VCaP (cell line): ENCODE data around the gene AP3S1.
"Not testable (repeated sequence)": the region's sequence is repeated elsewhere in the genome, so short reads cannot be mapped to it uniquely, and the experiment has no call there.

Experiments
- H3K27ac ChIP-seq: fragments of 450-650 bp; 2 replicates; pipeline ENCODE4 v1.5.1; 2017
- TF ChIP-seq, protein P1 (sequence below): fragments of 450-650 bp; conservative IDR thresholded peaks from 2 replicates; pipeline ENCODE4 v1.5.1; 2017; ENCODE audit warnings: mild to moderate bottlenecking, moderate library complexity

AP3S1 gene

GRCh38 chr5:115895821-115896220 is 54.1 kb downstream of the AP3S1 start:
- H3K27ac ChIP-seq: no peak overlapping the region
- TF ChIP-seq, protein P1, sequence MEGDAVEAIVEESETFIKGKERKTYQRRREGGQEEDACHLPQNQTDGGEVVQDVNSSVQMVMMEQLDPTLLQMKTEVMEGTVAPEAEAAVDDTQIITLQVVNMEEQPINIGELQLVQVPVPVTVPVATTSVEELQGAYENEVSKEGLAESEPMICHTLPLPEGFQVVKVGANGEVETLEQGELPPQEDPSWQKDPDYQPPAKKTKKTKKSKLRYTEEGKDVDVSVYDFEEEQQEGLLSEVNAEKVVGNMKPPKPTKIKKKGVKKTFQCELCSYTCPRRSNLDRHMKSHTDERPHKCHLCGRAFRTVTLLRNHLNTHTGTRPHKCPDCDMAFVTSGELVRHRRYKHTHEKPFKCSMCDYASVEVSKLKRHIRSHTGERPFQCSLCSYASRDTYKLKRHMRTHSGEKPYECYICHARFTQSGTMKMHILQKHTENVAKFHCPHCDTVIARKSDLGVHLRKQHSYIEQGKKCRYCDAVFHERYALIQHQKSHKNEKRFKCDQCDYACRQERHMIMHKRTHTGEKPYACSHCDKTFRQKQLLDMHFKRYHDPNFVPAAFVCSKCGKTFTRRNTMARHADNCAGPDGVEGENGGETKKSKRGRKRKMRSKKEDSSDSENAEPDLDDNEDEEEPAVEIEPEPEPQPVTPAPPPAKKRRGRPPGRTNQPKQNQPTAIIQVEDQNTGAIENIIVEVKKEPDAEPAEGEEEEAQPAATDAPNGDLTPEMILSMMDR: no peak

DNA sequence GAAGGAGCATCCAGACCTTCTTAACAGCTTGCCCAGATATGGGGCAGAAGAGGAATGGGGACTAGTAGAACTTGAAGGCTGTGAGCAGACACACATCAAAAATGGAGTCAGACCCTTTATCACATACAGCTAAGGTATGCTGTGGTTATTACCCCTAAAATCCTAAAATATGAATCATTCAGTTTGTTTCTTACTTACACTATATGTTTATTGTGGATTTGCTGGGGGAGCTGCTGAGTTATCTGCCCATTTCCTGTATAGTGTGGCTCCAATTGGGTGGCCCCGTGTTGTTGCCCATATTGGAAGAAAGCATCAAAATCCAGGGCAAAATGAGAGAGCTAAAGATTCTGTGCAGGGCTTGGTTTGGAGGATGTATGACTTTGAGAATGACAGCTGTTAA is 56.9 kb downstream of the AP3S1 start:
- H3K27ac ChIP-seq: no peak overlapping the region
- TF ChIP-seq, protein P1: no peak

DNA sequence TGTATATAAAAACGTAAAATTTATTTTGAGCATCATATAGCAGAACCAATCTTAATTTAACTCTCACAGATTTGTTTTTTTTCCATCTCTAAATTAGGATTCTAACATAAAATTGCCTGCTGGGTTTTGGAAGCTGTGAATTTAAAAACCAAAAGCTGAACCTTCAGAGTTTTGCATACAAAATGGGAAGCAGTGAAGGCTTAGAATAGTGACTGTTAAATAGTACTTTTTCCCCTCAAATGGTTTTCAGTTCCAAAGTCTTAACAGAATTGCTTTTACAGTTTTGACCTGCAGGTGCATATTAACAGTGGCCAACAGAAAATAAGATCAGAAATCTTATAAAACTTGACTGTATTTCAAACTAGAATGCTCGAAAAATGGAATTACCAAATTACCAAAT is 65.4 kb downstream of the AP3S1 start:
- TF ChIP-seq, protein P1: no peak
- H3K27ac ChIP-seq: no peak overlapping the region

DNA sequence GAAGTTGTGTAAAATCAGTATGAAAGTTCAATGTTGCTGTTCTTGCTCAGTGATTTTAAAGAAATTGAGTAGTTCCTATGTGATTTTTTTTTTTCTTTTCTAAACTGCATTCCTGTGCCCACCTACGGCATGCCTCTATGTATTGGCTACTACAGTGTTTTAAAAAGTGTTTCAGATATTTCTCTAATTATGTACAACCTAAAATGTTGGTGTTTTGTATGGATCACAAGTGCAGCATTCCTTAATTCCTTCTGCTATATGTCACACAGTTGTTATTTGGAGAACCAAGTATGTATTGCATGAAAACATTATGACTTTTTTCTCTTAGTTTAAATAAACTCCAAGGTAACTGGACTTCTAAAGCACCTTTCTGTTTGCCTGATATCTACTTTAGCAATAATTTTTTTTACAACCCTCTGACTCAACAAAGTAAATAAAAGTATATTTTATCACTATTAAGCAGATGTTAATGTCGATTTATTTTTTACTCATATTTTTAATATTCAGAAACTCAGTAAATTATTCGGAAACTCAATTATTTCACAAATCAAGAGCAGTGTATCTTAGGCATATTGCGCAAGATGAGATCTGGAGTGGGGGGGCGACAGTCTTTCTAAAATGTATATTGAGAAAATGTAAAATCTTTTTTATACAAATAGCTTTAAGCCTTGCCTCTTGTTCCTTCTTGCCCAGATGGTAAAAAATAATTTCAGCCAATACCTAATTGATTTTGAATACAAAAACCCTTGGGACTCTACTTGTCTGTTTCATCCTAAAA is 72.1 kb downstream of the AP3S1 start:
- not testable (repeated sequence) for H3K27ac ChIP-seq

DNA sequence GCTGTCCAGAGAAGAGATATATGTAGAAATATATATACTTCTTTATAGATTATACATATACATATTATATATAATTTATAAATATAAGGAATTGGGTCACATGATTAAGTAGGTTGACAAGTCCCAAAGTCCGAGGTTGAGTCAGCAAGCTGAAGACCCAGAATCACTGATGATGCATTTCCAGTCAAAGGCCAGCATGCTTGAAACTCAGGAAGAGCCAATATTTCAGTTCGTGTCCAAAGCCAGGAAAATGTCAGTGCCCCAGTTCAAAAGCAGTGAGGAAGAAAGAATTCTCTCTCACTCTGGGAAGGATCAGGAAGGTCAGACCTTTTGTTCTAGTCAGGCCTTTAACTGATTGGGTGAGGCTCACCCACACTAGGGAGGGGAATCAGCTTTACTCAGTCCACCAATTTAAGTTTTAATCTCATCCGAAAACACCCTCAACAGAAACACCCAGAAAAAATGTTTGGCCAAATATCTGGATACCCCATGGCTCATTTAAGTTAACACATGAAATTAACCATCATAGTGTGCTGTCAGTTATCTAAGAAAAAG is 78.5 kb downstream of the AP3S1 start:
- TF ChIP-seq, protein P1: no peak

GRCh38 chr5:115928578-115929407 is 87.1 kb downstream of the AP3S1 start:
- H3K27ac ChIP-seq: not testable (repeated sequence)

More for the DNA sequence above, 78.5 kb downstream of the AP3S1 start:
- no peak overlapping the region for H3K27ac ChIP-seq

- H3K27ac ChIP-seq: not testable (repeated sequence)
Measured at GRCh38 chr5:115930171-115930570, 88.4 kb downstream of the AP3S1 start.

- H3K27ac ChIP-seq: no peak overlapping the region
- TF ChIP-seq, protein P1: no peak
Measured at GRCh38 chr5:115930630-115931337, 89.0 kb downstream of the AP3S1 start.
